Left renal pelvis (tissue), 4 donors: Measurements from ENCODE around the gene MAFF. TPM values are rescaled to one million over a fixed set of nuclear protein-coding genes. Genes with fewer than 3 reads are reported as not detected.
A peak's percentile ranks its signal among the peaks of the same experiment; 100 is the strongest.
"Not testable (repeated sequence)": the region's sequence is repeated elsewhere in the genome, so short reads cannot be mapped to it uniquely, and the experiment has no call there.

Source experiments
- DNase-seq, 4 donors: peaks; one replicate each; pipeline ENCODE4 v3.0.0-alpha.2; 2013; ENCODE audit warnings: low read depth in 4 of 4, low spot score in 3 of 4
- polyA plus RNA-seq, 4 donors: library from polyadenylated mRNA; unstranded; fragments of 120-200 nt; gene quantifications; one replicate each; pipeline ENCODE4 v1.2.1, GENCODE V29; 2013; ENCODE audit not compliant: insufficient read length in 4 of 4

Gene MAFF
- polyA plus RNA-seq, 4 donors: 2.5 to 8.1 (median 3.8) TPM

- no peak for DNase-seq
Measured at GRCh38 chr22:38177044-38177443, 24.8 kb upstream of the MAFF start.

- not testable (repeated sequence) for DNase-seq
Measured at GRCh38 chr22:38177571-38177925, 24.2 kb upstream of the MAFF start.

GRCh38 chr22:38177926-38178604, 23.7 kb upstream of the MAFF start:
- DNase-seq: no peak

GRCh38 chr22:38178605-38178937, 23.2 kb upstream of the MAFF start:
- not testable (repeated sequence) for DNase-seq

GRCh38 chr22:38180841-38181452, 20.8 kb upstream of the MAFF start:
- no peak for DNase-seq

- DNase-seq: peak; percentile 95 to 97 (median 96)
Measured at GRCh38 chr22:38181453-38182200, 20.2 kb upstream of the MAFF start, which contains the start of gene PLA2G6. PLA2G6 (minus strand) TSS chr22:38181830; CDS start chr22:38169426, 12,404 bp downstream.

GRCh38 chr22:38184788-38185187, 17.0 kb upstream of the MAFF start:
- no peak for DNase-seq

GRCh38 chr22:38186429-38186828, 15.4 kb upstream of the MAFF start:
- no peak for DNase-seq

- no peak for DNase-seq
Measured at GRCh38 chr22:38187413-38188212, 14.2 kb upstream of the MAFF start.

- DNase-seq: no peak
Measured at GRCh38 chr22:38189104-38189503, 12.7 kb upstream of the MAFF start.

GRCh38 chr22:38190581-38190980, 11.2 kb upstream of the MAFF start:
- DNase-seq: no peak

- DNase-seq: no peak
Measured at GRCh38 chr22:38191055-38191454, 10.7 kb upstream of the MAFF start.

- no peak for DNase-seq
Measured at GRCh38 chr22:38191731-38192474, 9.9 kb upstream of the MAFF start.

- no peak for DNase-seq
Measured at GRCh38 chr22:38192475-38192863, 9.3 kb upstream of the MAFF start.

GRCh38 chr22:38193580-38193979, 8.2 kb upstream of the MAFF start:
- DNase-seq: no peak

- DNase-seq: no peak
Measured at GRCh38 chr22:38196791-38197419, 4.9 kb upstream of the MAFF start.

- no peak for DNase-seq
Measured at GRCh38 chr22:38199826-38200559, 1.8 kb upstream of the MAFF start.

GRCh38 chr22:38201371-38201710, 453 bp upstream of the MAFF start:
- no peak for DNase-seq

GRCh38 chr22:38202437-38203089, 769 bp downstream of the MAFF start:
- DNase-seq: no peak
